Measurements from ENCODE around the gene MESP1.
A peak's percentile ranks its signal among the peaks of the same experiment; 100 is the strongest.

MESP1 gene

DNA sequence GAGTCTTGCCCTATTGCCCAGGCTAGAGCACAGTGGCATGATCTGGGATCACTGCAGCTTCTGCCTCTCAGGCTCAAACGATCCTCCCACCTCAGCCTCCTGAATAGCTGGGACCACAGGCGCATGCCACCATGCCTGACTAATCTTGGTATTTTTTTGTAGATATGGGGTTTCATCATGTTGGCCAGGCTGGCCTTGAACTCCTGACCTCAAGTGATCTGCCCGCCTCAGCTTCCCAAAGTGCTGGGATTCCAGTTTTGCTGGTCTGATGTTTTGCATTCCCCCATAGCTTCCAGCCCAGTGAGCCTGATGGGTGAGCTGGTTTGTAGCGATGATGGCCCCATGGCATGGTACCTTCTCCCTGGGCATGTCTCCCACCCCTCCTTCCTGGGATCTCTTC lies 4.7 kb upstream of the MESP1 start:
- no peak for DNase-seq

DNA sequence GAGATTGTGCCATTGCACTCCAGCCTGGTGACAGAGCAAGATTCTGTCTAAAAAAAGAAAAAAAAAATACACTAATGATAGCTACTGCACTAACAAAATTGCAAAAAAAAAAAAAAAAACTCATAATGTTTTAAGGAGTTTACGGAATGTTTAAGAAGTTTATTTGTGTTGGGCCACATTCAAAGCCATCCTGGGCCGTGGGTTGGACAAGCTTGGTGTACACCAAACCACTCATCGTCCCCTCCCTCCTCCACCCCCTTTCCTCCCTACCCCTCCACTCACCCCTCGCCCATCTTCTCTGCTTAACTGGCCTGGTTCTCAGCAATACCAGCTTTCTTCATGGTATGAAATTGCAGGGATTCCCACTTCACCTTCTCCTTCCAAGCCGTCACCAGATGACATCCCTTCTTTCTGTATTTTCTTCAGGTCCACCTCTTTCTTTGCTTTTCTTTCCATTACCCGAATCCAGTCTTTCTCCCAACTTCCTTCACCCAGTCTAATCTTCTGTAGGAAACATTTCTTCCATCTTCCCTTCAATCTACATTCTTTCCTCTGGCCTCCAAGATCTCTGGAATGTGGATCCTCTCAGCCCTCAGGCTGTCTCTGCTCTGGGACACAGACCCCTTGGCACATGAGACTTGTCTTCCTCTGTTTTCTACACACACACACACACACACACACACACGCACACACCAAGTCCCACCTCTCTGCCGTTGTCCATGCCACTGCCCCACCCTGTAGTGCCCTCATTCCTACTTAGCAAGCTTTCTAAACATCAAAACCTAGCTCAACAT lies 3.5 kb upstream of the MESP1 start:
- DNase-seq: no peak

DNA sequence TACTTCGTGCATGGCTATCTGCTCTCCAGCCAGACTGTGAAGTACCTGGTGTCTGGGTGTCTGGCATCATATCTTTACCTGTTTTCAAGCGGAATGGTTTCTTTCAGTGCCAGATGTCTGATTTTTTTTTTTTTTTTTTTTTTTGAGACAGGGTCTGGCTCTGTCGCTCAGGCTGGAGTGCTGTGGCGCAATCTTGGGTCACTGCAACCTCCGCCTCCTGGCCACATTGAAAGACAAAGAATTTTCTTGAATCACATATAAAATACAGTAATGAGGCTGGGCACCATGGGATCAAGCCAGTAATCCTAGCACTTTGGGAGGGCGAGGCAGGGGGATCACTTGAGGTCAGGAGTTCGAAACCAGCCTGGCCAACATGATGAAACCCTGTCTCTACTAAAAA lies 2.8 kb upstream of the MESP1 start:
- no peak for DNase-seq

GRCh38 chr15:89751748-89752147 lies 699 bp upstream of the MESP1 start:
- no peak for DNase-seq

DNA sequence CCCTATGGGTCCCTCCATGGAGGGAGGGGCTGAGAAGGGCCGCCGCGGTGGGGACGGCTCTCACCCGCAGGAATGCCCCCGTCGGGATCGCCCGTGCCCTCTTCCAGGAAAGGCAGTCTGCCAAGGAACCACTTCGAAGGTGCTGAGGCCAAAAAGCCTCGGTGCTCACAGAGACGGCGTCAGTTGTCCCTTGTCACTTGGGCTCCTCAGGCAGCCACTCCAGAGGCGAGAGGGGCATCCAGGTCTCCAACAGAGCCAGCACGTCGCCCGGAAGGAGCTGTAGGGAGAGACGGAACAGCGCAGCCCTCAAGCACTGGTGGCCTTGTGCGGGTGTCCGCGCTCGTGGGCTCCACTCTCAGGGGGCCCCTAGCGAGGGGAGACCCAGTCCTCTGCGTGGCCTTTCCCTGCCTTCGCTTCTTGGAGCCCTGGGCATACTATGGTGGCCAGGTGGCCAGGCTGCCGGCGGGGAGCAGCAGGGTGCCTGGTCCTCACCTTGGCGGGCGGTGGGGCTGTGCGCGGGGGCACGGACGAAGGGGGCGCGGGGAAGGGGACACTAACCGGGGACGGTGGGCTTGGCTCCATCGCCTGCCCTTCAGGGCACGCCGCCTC lies 994 bp downstream of the MESP1 start:
- DNase-seq: no peak

- no peak for DNase-seq
Measured at GRCh38 chr15:89749526-89749925, 1.5 kb downstream of the MESP1 start.

GRCh38 chr15:89749054-89749453 lies 2.0 kb downstream of the MESP1 start:
- no peak for DNase-seq

- no peak for DNase-seq
Measured at GRCh38 chr15:89747708-89748682, 3.1 kb downstream of the MESP1 start.

DNA sequence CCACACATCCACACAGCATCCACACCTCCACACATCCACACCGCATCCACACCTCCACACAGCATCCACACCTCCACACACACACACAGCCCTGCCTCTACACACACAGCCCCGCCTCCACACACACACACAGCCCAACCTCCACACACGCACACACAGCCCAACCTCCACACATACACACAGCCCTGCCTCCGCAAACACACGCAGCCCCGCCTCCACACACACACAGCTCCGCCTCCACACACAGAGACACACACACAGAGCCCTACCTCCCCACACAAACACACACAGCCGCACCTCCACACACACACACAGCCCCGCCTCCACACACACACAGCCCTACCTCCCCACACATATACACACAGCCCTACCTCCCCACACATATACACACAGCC lies 4.7 kb downstream of the MESP1 start:
- no peak for DNase-seq

GRCh38 chr15:89745768-89746167 lies 5.3 kb downstream of the MESP1 start:
- no peak for DNase-seq

GRCh38 chr15:89745131-89745530 lies 5.9 kb downstream of the MESP1 start:
- DNase-seq: no peak

- DNase-seq: no peak
Measured at GRCh38 chr15:89743594-89743993, 7.5 kb downstream of the MESP1 start.

GRCh38 chr15:89743011-89743410 lies 8.0 kb downstream of the MESP1 start:
- no peak for DNase-seq

DNA sequence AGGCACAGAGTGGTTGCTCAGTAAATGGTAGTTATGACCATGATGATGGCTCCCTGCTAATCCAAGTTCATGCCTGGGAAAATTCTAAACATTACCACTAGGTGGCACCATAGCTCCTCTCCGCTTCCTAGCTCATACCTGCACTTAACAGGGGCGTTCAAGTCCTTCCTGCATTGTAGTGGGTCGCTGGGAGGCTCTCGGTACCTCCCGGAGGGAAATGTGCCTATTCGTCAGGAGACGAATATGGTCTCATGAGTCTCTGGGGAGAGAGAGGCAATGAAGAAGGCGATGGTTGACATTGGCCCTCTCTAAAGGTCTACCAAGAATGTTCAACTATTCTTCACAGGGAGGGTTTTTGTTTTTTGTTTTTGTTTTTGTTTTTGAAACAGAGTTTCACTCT lies 10.9 kb downstream of the MESP1 start:
- DNase-seq: peak; percentile 55

DNA sequence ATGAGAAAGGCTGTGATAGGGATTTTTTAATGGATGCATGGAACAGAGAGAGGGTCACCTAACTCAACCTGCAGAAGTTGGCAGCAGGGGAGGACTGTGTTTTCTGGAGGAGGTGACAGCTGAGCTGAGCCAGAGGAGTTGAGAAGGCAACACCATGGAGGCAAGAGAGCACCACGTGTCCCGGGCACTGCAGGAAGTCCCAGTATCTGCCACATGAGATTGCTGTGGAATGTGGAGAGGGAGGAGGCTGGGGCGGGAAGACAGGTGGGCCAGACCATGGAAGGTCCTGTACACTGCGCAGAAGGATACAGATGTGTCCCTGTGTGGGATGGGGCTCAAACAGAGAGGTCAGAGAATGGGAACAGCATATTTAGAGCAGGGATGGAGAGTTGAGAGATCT lies 15.3 kb downstream of the MESP1 start:
- DNase-seq: no peak

GRCh38 chr15:89732451-89733172 lies 18.4 kb downstream of the MESP1 start:
- no peak for DNase-seq

DNA sequence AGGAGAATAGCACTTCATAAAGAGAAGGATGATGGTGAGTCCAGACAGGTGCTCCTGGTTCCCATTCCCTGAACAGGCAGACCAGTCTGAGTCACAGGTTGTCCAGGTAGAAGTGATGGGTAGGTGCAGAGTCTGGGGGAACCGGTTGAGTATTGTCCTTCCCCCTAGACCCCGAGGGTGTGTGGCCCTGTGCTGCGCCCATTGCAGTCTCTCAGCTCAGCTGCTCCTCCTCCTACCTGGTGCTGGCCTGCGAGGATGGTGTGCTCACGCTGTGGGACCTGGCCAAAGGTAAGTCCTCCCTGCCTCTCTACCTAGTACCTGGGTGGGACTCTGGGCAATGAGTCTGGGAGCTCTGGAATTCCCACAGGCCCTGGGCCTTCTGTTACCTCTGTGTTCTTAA lies 19.8 kb downstream of the MESP1 start:
- DNase-seq: no peak

DNA sequence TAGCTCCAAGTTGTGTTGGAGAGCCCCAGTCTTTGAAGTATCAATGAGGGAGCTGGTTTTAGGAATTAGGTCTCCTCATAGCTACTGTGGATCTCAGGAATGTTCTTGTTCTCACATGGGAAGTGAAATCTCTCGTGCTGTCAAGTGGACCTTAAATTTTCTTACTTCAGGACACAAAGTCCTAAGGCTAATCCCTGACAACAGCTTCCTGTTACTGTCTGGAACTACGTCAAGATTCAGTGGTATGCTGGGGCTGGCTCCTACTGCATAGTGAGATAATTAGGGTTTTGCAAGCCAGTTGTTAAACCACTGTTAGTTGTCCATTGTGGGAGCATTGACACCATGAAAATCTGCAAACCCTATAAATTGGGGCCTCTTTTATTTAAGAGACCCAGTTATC lies 22.8 kb downstream of the MESP1 start:
- DNase-seq: no peak

GRCh38 chr15:89725064-89725463 lies 26.0 kb downstream of the MESP1 start:
- no peak for DNase-seq

- DNase-seq: no peak
Measured at GRCh38 chr15:89724621-89725020, 26.4 kb downstream of the MESP1 start.

GRCh38 chr15:89723031-89723430 lies 28.0 kb downstream of the MESP1 start:
- no peak for DNase-seq

DNA sequence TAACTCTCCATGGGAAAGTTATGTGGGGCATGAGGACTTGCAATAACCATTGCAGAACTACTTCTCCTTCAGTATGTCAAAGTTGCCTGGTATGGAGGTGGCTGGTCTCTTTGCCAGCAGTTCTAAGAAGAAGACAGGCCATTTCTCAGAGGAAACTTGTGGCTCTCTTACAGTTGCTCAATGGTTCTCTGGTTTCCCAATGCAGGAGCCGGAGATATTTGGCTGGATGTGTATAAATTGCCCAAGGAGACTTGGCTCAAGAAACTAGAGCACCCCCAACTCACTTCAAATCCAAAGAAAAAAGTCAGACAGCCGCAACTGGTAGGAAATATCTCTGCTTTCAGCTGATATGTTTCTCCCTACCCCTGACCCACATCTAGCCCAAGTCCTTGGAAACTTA lies 36.3 kb downstream of the MESP1 start:
- DNase-seq: no peak

DNA sequence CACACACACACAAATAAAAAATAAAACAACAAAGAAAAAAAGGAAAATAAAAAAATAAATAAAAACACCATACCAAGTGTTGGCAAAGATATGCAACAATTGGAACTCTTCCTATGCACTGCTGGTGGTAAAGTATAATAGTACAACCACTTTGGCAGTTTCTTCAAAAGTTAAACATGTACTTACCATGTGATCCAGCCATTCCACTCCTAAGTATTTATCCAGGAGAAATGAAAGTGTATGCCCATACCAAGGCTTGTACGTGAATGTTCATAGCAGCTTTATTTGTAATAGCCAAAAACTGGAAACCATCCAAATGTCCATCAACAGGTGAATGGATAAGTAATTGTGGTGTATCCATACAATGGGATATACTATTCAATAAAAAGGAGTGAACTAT lies 43.5 kb downstream of the MESP1 start:
- DNase-seq: no peak
